NCI-H526 treated with DMSO at 0.1 percent for 48 hours (cell line): ENCODE results near the gene CPT1B.
"Not testable (repeated sequence)": the region's sequence is repeated elsewhere in the genome, so short reads cannot be mapped to it uniquely, and the experiment has no call there.

Experiments used
- DNase-seq: peaks from one replicate; lab custom pipeline; 2025; lab: John Stamatoyannopoulos, UW

CPT1B gene

GRCh38 chr22:50609599-50609998, 31.4 kb upstream of the CPT1B start:
- no peak for DNase-seq

GRCh38 chr22:50608996-50609395, 30.8 kb upstream of the CPT1B start:
- no peak for DNase-seq

GRCh38 chr22:50608058-50608840, 30.0 kb upstream of the CPT1B start:
- not testable (repeated sequence) for DNase-seq

- DNase-seq = no peak
Observed at GRCh38 chr22:50607659-50608020, 29.4 kb upstream of the CPT1B start.

- DNase-seq = no peak
Observed at GRCh38 chr22:50606946-50607658, 28.9 kb upstream of the CPT1B start.

- no peak for DNase-seq
Observed at GRCh38 chr22:50606165-50606945, 28.1 kb upstream of the CPT1B start.

GRCh38 chr22:50605613-50606074, 27.4 kb upstream of the CPT1B start:
- no peak for DNase-seq

- no peak for DNase-seq
Observed at GRCh38 chr22:50605002-50605612, 26.9 kb upstream of the CPT1B start.

GRCh38 chr22:50604256-50605001, 26.2 kb upstream of the CPT1B start:
- DNase-seq = no peak

GRCh38 chr22:50603511-50604255, 25.5 kb upstream of the CPT1B start:
- no peak for DNase-seq

- DNase-seq = no peak
Observed at GRCh38 chr22:50602338-50602700, 24.1 kb upstream of the CPT1B start.

- DNase-seq = no peak
Observed at GRCh38 chr22:50601669-50602337, 23.6 kb upstream of the CPT1B start.

- no peak for DNase-seq
Observed at GRCh38 chr22:50600967-50601668, 22.9 kb upstream of the CPT1B start.

- peak; percentile 11 for DNase-seq
Observed at GRCh38 chr22:50600538-50600937, 22.3 kb upstream of the CPT1B start, which contains the start of gene MAPK8IP2. Gene MAPK8IP2 (plus strand): TSS chr22:50600793. CDS start chr22:50600819, 26 bp downstream.

- DNase-seq = no peak
Observed at GRCh38 chr22:50599816-50600455, 21.7 kb upstream of the CPT1B start.

- no peak for DNase-seq
Observed at GRCh38 chr22:50597097-50597496, 18.9 kb upstream of the CPT1B start.

GRCh38 chr22:50595189-50595588, 17.0 kb upstream of the CPT1B start:
- no peak for DNase-seq

GRCh38 chr22:50587407-50587806, 9.2 kb upstream of the CPT1B start:
- no peak for DNase-seq

GRCh38 chr22:50586416-50586815, 8.2 kb upstream of the CPT1B start:
- no peak for DNase-seq
